Measurements from ENCODE around the gene TTC21B. TPM values are rescaled to one million over a fixed set of nuclear protein-coding genes. Genes with fewer than 3 reads are reported as not detected.

TTC21B gene
- total RNA-seq, 1 donor from 2014 or later, result 40.5 TPM

GRCh38 chr2:165892526-165892925, 61.0 kb downstream of the TTC21B start:
- H3K27me3 ChIP-seq, result no peaks in the 10 kb centered on the region
- no peak overlapping the region for H3K27ac ChIP-seq
- intact Hi-C loops (cut with DNase I), result no loop called here
- no peak for TF ChIP-seq CTCF (IDR thresholded peaks at IDR 0.05)
- no peak for TF ChIP-seq POLR2A (IDR thresholded peaks at IDR 0.05)
- no peak for TF ChIP-seq POLR2AphosphoS5 (IDR thresholded peaks at IDR 0.05; ENCODE audit: insufficient read depth in 1 of 2, low read depth in 1 of 2)
- DNase-seq (ENCODE audit: extremely low spot score in 2 of 2), result no peak
- no peak overlapping the region for H3K4me3 ChIP-seq
- peaks cover 25% of the 10 kb centered on the region for H3K4me1 ChIP-seq
- peaks cover 0 to 6% of the 10 kb centered on the region in 2 donors for H3K36me3 ChIP-seq
- H3K9me3 ChIP-seq, result no peaks in the 10 kb centered on the region

GRCh38 chr2:165891943-165892342, 61.6 kb downstream of the TTC21B start:
- intact Hi-C loops (cut with DNase I), result no loop called here
- TF ChIP-seq POLR2A (IDR thresholded peaks at IDR 0.05) (no peak), CTCF (IDR thresholded peaks at IDR 0.05) (no peak), POLR2AphosphoS5 (IDR thresholded peaks at IDR 0.05; ENCODE audit: insufficient read depth in 1 of 2, low read depth in 1 of 2) (no peak)
- H3K9me3 ChIP-seq, result no peaks in the 10 kb centered on the region
- no peak for DNase-seq (ENCODE audit: extremely low spot score in 2 of 2)
- no peak overlapping the region for H3K4me3 ChIP-seq
- no peaks in the 10 kb centered on the region for H3K27me3 ChIP-seq
- peaks cover 21% of the 10 kb centered on the region for H3K4me1 ChIP-seq
- H3K36me3 ChIP-seq, result peaks cover 0 to 6% of the 10 kb centered on the region in 2 donors
- H3K27ac ChIP-seq, result no peak overlapping the region

GRCh38 chr2:165891345-165891744, 62.2 kb downstream of the TTC21B start:
- DNase-seq (ENCODE audit: extremely low spot score in 2 of 2), result no peak
- Histone ChIP-seq H3K4me1 (peaks cover 21% of the 10 kb centered on the region), H3K36me3 (peaks cover 0 to 6% of the 10 kb centered on the region in 2 donors), H3K9me3 (no peaks in the 10 kb centered on the region), H3K4me3 (no peak overlapping the region), H3K27me3 (no peaks in the 10 kb centered on the region), H3K27ac (no peak overlapping the region)
- intact Hi-C loops (cut with DNase I), result no loop called here
- TF ChIP-seq CTCF (IDR thresholded peaks at IDR 0.05) (no peak), POLR2AphosphoS5 (IDR thresholded peaks at IDR 0.05; ENCODE audit: insufficient read depth in 1 of 2, low read depth in 1 of 2) (no peak), POLR2A (IDR thresholded peaks at IDR 0.05) (no peak)

DNA sequence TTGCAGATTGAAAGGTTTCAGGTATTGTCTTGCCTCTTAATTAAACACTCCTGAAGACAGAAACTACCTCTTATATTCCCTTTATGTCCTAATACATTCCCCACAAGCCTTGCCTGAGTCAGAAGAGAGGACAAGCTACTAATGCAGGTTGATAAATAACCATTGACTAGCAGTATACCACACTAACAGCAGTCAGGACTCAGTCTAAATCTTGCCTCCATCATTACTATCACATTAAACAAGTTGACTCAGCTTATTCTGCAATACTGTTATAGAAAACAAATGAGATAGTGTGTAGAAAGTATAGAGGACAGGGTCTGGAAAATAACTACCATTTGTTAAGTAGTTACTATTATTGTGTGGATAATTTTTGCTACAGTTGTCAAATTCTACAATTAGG, 63.8 kb downstream of the TTC21B start:
- intact Hi-C loops (cut with DNase I), result no loop called here
- Histone ChIP-seq H3K36me3 (peaks cover 0 to 11% of the 10 kb centered on the region in 2 donors), H3K4me3 (no peak overlapping the region), H3K4me1 (peaks cover 21% of the 10 kb centered on the region), H3K27ac (no peak overlapping the region), H3K9me3 (no peaks in the 10 kb centered on the region), H3K27me3 (no peaks in the 10 kb centered on the region)
- DNase-seq (ENCODE audit: extremely low spot score in 2 of 2), result no peak
- TF ChIP-seq POLR2A (IDR thresholded peaks at IDR 0.05) (no peak), POLR2AphosphoS5 (IDR thresholded peaks at IDR 0.05; ENCODE audit: insufficient read depth in 1 of 2, low read depth in 1 of 2) (no peak), CTCF (IDR thresholded peaks at IDR 0.05) (no peak)

GRCh38 chr2:165889158-165889557, 64.4 kb downstream of the TTC21B start:
- no peak for DNase-seq (ENCODE audit: extremely low spot score in 2 of 2)
- Histone ChIP-seq H3K27me3 (no peaks in the 10 kb centered on the region), H3K36me3 (peaks cover 0 to 12% of the 10 kb centered on the region in 2 donors), H3K27ac (no peak overlapping the region), H3K4me1 (peaks cover 21% of the 10 kb centered on the region), H3K9me3 (no peaks in the 10 kb centered on the region), H3K4me3 (no peak overlapping the region)
- intact Hi-C loops (cut with DNase I), result no loop called here
- TF ChIP-seq POLR2A (IDR thresholded peaks at IDR 0.05) (no peak), POLR2AphosphoS5 (IDR thresholded peaks at IDR 0.05; ENCODE audit: insufficient read depth in 1 of 2, low read depth in 1 of 2) (no peak)

All from vagina (tissue), 2 donors.